Activated CD4-positive, alpha-beta T cell treated with anti-CD3 and anti-CD28 coated beads, Interleukin-10, Interleukin-2, amounts not matched to agents 100 ng/mL and 50 ng/mL, durations not matched to agents 16 hours and 8 hours (primary cell): ENCODE measurements around the gene GTF2F2.

Source experiments
- DNase-seq: peaks from one replicate; pipeline ENCODE4 v3.0.0-alpha.2; 2020

GTF2F2 gene

DNA sequence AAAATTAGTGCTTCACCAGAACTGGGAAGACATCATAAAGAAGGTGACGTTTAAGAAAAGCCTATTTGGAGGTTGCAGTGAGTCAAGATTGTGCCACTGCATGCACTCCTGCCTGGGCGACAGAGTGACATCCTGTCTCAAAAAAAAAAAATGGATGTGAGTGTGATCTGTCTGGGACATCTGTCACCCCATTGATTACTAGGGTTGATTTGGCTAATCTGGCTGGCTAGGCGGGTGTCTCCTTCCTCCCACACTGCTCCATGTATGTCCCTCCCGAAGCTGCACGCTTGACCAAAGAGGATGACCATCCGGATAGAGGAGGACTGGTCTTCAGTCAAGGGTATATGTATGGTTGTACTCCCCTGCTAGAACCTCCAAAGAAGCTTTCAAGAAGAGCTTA, 2.6 kb downstream of the GTF2F2 start:
- DNase-seq, result no peak

DNA sequence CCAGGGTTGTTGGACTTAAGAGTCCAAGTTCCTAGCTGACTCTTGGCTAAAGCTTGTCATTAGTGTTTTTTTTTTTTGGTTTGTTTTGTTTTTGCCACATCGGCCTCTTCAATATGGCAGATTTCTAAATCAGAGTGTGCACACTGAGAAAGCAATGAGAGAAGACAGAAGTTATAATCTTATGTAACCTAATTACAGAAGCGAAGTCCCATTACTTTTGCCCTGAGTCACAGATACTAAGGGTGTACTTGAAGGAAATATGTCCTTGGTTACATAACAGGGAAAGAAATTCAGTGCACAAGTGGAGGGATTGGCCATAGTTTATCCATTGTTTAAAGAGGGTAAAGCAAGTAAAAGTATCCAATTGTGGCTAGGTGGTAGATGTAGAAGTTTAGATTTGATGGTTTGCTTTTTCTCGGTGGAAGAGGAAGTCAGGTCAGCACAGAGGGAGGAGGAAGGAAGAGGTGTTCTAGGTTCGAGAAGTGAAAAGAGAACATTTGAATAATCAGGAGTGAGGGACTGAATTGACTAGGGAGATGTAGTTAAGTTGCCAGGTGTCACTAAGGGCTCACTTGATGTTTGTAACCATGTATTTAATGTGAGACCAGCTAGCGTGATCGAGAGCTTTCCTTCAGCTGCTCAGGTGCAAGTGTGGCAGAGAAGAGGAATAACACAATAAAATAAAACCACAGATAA, 12.2 kb downstream of the GTF2F2 start:
- DNase-seq, result no peak

DNA sequence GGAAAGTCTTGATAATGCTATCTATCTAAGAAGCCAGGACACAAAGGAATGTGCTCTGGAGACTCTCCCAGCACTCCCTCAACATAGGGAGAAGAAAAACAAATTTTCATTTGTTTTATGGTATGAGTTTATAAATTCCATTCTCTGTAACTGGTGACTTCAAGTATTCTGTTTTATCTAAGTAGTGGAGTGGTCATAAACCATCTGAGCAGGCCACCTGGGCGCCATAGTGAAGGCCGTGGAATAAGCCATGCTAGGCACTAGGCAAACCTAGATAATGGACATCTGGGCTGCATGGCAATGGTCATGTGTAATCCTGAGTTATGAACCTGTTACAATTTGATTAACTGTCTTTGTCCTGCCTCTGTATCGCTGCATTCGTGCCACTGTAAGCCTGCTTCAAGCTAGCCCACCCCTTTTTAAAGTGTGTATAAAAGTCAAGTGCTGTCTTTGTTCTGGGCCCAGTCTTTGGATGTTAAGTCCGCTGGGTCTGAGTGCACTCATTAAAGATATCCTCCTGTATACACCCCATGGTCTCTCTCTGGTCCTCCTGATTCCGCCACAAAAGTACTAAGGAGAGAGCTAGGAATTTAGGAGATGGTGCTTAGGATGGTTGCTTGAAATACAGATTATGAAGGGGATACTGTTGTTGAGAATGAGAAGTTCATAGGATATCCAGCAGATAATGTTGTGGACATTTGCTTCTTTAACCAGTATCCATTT, 13.2 kb downstream of the GTF2F2 start:
- DNase-seq, result no peak

DNA sequence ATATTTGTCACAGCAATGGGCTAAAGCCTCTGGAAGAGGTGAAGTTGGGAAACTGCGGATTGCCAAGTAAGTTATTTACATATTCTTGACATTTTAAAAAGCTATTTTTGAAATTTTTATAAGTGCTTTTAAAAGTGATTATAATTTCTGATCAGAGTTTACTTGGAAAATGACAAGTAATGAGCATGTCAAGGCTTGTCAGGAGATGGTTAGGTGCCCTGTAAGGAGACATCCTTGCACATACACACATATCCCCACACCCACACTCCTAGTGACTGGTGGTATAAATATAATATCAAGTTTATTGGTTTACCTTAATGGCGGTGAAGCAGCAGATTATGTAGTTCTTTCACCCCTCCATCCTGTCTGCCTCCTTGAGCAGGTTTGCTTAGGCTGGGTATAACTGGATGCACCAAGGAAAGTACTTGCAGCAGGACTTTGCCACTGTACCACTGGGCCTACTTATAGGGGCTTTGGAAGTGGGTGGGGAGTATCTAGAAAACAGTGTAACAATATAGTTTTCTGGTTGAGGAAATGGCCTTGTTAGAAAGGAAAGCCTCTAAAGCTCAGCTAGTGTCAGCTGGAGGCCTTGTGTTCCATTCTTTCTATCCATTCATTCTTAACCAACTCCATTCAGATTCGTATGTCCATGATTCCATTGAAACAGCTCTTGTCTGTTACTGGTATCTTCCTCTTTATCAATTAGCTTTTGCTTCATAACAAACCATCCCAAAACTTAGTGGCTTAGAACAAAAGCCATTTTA, 16.6 kb downstream of the GTF2F2 start:
- DNase-seq, result no peak

DNA sequence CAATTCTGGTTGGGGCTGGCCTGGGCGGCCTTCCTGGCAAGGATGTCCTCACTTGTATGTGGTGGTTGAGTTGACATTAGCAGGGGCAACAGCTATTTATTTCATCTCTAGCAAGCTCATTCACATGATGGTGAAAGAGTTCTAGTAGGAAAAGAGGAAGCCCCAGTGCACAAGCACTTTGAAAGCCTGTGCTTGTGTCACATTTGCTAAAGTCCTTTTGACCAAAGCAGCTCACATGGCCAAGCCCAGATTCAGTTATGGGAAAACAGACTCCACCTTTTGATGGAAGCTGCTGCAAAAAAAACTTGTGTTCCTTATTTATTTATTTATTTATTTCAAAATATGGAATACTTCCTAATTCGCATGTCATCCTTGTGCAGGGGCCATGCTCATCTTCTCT, 17.2 kb downstream of the GTF2F2 start:
- no peak for DNase-seq

DNA sequence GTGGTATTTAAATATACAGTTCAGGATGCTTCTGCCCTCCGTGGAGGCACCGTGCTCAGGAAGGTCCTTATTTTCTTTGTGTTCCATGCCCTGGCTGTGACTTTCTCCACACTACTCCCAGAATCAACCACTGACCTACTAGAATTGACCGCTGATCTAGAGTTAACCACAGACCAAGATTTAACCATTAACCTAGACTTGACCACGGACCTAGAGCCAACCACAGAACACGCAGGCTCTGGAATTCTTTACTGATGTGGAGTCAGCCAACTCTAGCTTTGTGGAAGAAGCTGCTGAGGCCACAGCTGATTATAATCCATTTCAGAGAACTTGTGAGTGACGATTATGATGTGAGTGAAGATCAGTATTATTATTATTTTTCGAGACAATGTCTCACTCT, 18.0 kb downstream of the GTF2F2 start:
- DNase-seq, result no peak

DNA sequence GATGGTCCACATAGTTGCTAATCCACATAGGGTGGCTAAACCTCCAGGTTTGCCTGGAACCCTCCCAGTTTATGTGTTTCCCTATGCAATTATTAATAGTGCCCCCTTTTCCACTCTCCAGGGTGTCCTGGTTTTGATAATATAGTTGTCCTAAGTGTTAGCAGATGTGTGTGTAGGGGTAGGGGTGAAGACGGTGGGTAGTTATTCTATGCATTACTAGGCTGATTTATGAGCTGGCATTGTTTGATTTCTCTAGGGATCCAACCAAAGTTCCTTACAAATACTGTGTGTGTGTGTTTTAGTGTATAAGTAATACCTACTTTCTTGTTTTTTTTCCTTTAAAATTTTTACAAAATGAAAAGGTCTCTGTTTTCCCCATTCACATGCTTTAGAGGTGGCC, 21.1 kb downstream of the GTF2F2 start:
- no peak for DNase-seq

DNA sequence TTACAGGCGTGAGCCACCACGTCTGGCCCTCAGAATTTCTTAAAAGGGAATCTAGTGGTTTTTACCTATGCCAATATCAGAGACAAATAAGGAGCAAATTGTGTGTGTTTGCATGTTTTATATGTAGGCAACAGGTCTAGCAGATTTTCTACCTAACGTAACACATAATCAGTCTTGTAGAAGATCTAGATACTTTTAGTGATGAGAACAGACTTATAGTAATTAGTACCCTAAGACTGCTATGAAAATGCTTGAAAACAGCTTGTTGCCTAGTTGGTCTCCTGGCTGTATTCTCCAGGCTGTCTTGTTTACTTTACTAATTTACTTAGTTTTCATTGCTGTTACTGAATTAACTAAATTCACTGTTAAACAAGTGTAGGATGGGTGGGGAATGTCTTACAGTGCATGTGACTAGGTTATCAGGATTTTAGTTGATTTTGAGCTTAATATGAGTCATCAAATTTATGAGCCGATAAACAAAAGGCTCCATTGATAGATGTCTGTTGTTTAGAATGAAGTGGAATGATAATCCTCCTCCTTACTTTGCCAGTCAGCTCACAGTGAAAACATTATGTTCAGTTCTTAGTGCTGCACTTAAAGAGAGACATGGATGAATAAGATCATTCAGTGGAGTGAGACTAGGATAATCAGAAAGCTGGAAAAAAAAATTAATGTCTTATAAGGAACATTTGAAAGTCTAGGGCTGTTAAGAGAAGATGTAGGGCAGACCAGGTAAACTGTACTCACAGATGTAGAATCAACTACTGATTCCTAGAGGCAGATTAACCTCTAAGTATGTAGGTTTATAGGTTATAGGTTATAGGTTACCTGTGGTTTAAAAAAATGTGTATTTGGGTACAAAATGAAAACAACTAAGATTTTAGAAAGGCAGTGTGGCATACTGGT, 22.4 kb downstream of the GTF2F2 start:
- no peak for DNase-seq

DNA sequence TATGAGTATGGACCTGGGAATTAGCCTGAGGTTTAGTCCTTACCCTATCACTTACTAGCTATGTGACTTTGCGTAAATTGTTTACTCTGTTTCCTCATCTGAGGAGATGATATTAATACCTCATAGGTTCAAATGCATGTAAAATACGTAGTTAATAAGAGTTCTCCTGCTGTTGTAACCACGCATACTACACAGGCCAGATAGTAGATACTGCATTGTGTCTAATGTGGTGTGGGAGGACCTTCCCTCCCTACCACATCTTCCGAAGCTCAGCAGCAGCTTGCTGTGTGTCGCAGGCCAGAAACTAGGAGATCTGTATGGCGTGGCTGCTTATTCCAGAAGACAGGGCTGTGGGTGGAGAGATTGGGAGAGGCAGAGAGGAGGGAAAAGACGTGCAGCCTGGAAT, 23.0 kb downstream of the GTF2F2 start:
- DNase-seq, result no peak

DNA sequence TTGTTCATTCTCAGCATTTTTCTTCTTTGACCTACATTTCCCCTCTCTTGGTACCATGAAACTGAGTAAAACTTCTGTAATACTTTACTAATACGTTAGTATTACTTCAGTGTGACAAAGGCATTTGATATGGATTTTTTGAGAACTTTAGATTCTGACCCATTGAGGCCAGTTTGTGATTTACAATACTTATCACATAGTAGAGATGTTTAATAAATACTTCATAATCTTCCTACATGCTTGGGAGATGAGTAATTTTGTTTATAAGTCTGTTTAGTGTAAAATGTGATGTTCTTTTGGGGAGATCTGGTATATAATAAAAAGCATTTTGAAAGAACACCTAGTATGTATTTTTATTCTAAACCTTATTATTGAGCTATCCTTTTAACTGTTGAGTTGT, 29.7 kb downstream of the GTF2F2 start:
- DNase-seq, result no peak

DNA sequence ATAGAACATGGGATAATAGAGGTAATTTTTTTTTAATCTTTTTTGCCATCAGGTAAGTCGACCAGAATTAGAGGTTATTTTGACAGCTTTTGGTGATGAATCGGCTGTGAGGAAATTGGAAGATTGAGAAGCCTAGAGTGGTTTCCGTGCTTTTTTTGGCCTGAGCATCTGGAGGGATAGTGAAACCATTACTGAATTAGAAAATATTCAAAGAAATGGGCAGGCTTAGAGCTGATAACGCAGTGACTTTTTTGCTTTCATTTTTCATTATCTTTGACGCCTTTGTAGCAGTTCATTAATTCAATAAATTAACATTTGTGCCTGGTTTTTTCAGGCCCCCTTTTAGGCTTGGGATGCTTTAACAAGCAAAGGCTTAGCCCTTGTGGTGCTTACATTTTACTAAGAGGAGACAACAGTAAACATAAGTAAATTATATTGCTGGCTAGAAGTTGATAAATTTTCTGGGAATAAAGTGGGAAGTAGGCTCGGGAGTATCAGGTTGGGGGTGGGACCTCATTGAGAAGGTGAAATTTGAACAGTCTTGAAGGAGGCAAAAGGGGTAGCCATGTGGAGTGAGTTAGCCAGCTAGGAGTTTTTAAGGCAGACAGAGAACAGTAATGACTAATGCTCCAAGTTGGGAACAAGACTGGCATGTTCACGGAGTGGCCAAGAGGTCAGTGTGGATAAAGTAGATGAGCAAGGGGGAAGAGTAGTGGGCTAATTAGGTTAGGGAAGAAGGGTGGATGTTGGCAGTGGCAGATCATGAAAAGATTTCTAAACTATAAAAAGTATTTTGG, 36.5 kb downstream of the GTF2F2 start:
- no peak for DNase-seq

DNA sequence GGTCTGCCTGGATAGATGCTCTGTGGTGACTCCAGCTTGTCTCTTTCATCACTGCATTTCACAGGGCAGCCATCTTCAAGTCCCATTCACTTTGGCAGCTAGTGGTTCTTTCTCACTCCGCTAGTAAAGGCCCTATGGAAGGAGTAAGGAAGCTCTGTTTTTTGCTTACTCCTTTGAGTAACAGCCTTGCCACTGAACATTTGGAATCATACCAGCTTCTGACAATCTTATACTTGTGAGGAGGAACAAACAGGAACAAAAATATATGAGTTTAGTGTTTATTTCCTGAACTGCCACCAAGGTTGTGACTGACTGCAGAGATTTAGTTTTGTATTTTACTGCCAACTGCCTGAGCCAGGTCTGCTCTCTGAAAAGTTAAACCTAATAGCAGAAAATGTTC, 41.9 kb downstream of the GTF2F2 start:
- no peak for DNase-seq

DNA sequence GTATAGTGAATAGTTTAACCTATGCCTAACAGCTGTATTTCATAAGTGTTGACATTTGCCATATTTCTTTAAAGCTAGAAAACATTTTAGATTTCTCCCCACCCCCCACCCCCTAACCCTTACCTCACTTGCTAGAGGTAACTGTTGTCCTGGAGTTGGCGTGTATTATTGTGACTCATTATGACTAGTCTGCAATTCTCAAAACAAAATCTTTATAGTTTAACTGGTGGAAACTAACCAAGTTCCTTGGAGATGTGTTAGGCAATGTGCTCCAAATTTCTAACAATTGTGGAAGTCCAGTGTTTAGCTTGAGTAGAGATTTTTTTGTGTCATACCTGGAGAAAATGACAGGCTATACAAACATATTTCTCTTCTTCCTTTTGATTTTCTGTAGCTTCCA, 42.5 kb downstream of the GTF2F2 start:
- no peak for DNase-seq

DNA sequence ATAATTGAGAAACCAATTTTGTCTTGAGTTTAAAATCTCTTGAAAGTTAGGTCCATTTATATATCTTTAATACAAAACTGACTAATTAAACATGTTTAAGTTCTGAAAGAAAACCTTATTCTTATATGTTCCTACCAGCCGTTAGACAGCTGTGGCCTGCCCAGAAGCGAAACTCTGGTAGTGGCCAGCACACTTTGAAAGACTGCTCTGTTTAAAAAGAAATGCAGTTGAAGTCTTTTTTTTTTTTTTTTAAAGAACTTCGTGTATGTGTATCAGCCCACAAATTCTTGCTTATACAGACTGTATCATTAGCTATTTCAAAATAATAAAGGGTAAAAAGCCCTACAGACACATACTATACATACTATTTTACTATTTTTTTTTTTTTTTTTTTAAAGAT, 46.5 kb downstream of the GTF2F2 start:
- DNase-seq, result no peak

DNA sequence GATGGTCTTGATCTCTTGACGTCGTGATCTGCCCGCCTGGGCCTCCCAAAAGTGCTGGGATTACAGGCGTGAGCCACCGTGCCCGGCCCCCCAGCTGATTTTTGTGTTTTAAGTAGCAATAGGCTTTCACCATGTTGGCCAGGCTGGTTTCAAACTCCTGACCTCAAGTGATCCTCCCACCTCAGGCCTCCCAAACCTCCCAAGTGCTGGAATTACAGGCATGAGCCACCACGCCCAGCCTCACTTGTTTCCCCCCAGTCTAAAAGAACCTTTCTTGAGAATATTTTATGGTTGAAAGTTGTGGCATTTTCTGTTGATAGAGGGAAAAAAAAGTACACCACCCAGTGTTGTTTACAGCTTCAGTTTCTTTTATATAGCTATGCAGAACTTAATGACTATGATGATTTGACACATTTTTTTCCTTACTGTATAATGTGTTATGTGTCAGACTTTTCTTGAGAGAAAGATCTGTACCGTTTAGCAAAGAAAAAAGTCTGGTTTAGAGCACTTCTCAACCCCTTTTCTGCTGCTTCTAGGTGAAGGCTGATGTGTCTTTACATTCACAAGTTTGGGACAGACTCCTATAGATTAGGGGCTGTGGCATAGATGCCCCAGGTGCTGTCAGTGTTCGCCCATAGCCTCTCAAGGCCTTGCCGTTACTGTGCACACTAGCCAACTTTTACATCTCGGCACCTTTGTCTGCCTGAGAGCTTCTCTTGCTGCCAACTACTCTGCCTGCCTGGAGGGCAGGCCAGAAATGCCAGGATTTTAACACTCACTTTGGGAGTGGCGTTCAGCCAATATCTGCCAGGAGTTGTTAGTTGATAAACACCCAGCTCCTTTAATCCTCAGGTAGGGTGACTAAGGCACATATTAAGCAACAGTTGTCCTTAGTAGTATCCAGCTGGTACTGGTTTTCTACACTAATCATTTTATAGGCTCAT, 47.6 kb downstream of the GTF2F2 start:
- no peak for DNase-seq

DNA sequence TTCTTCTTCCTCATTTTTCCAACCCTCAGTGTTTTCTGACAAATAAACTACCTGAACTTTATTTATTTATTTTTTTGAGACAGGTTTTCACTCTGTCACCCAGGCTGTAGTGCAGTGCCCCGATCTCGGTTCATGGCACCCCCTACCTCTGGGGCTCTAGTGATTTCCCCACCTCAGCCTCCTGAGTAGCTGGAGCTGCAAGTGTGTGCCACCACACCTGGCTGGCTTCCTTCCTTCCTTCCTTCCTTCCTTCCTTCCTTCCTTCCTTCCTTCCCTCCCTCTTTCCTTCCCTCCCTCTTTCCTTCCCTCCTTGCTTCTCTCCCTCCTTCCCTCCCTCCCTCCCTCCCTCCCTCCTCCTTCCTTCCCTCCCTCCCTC, 48.2 kb downstream of the GTF2F2 start:
- DNase-seq, result no peak

DNA sequence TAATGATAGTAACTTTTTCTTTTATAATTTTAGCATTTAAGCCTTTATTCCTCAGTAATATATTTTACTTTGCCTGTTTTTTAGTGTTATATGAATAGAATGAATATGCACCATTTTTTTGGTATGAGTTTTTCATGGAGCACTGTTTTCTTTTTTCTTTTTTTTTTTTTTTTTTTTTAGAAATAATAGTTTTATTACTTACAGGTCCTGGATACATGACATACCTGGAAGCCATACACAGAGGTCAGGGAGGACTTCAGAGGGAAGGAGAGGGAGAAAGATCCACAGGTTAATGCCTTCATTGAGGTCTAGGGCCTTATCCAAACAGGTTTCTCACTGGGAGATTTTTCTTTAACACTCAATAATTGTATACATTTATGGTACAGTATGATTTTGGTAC, 54.2 kb downstream of the GTF2F2 start:
- DNase-seq, result no peak

DNA sequence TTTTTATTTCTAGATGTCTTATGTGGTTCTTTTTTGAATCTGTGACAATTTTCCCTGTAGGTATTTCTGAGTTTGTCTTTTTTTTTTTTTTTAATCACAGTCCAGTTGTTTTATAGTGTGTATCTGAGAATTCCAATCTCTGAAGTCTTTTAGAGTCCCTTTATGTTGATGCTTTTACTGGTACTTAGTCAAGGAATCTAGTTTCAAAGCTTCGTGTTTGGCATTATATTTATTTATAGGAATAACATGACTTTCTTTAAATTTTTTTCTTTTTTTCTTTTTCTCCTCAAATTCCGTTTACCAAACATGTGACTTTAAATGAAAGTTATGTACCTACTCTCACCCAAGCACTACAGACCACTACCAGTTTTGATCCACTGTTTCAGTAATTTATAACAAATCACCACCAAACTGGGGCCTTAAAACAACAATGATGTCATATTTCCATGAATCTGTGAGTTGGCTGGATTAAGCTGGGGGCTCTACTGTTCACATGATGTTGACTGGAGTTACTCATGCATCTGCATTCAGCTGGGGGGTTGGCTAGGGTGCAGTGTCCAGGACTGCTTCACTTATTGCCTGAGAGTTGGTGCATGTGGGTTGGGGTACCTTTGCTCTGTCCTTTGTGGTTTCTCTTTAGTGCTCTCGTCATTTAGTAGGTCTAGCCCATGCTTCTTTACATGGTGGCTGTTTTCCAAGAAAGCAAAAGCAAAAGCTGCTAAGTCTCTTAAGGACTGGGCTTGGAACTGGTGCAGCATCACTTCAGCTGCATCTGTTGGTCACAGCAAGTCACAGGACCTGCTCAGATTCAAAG, 58.2 kb downstream of the GTF2F2 start:
- DNase-seq, result peak; percentile 32

DNA sequence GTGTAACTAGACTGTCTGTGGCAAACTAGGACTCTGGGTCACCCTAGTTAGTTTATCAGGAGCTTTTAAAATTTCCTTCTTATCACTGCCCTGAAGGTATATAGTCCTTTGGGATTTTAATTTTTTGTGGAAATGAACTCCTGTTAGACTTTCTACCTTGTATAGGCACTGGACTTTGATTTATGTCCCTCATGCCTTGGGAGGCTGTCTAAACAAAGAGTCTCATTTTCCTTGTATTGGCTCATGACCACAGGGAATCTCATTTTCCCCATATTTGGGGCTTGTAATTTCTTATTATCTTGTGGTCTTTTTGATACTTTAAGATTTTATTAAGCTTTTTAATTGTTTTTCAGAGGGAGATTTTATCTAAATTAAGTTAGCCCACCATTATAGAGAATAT, 59.1 kb downstream of the GTF2F2 start:
- DNase-seq, result no peak

DNA sequence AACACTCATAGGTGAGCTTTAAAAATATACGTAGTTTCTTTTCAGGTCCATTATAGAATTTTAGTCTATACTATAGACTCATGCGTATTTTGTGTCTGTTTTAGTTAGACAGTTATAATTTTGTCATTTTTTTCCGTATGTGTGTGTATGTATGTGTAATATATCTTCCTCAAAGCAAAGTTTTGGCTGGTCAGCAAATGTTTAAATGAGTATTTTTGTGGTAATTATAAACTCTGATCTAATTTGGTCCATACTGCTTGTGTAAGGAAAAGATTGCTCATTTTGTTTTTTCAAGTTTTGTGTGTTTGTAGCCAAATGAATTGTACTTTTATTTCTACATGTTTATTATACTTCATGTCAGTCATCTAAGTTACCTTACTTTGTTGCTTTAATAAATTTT, 60.0 kb downstream of the GTF2F2 start:
- peak; percentile 18 for DNase-seq
